Trophoblast cell (in vitro differentiated cells and primary cell): Measurements from ENCODE around the gene ME3.
"Not testable (repeated sequence)": the region's sequence is repeated elsewhere in the genome, so short reads cannot be mapped to it uniquely, and the experiment has no call there.

Source experiments
- DNase-seq, 2 donors: peaks; one replicate each; pipeline ENCODE4 v3.0.0-alpha.2; 2016
- H2AFZ ChIP-seq: 2 replicates; pipeline ENCODE4 v1.6.1; 2013; ENCODE audit warnings: low read length, moderate library complexity, mild to moderate bottlenecking; ENCODE audit not compliant: insufficient read depth, poor library complexity
- H2AK5ac ChIP-seq: 2 replicates; pipeline ENCODE4 v1.6.1; 2013; ENCODE audit warnings: mild to moderate bottlenecking, low read length
- H2BK120ac ChIP-seq: 2 replicates; pipeline ENCODE4 v1.6.1; 2013; ENCODE audit warnings: low read length, mild to moderate bottlenecking, moderate library complexity; ENCODE audit not compliant: insufficient read depth, poor library complexity
- H2BK12ac ChIP-seq: 2 replicates; pipeline ENCODE4 v1.6.1; 2013; ENCODE audit warnings: mild to moderate bottlenecking, low read length, moderate library complexity
- H2BK5ac ChIP-seq: 2 replicates; pipeline ENCODE4 v1.6.1; 2013; ENCODE audit warnings: low read length, low read depth, moderate library complexity, mild to moderate bottlenecking; ENCODE audit not compliant: poor library complexity
- H3K14ac ChIP-seq: 2 replicates; pipeline ENCODE4 v1.6.1; 2013; ENCODE audit warnings: mild to moderate bottlenecking, low read length
- H3K18ac ChIP-seq: 2 replicates; pipeline ENCODE4 v1.6.1; 2013; ENCODE audit warnings: mild to moderate bottlenecking, low read length
- H3K23ac ChIP-seq: 2 replicates; pipeline ENCODE4 v1.6.1; 2013; ENCODE audit warnings: low read length
- H3K27ac ChIP-seq: 2 replicates; pipeline ENCODE4 v1.5.1; 2013; ENCODE audit warnings: low read depth, mild to moderate bottlenecking, inconsistent platforms, low read length, moderate library complexity
- H3K27me3 ChIP-seq: 2 replicates; pipeline ENCODE4 v1.6.1; 2013; ENCODE audit warnings: inconsistent platforms, mild to moderate bottlenecking, low read length, moderate library complexity; ENCODE audit not compliant: insufficient read depth
- H3K36me3 ChIP-seq, 2 experiments: 1 replicate in 1 of 2; 2 replicates in 1 of 2; pipeline ENCODE4 v1.6.1; 2013; ENCODE audit warnings: low read length in 2 of 2, mild to moderate bottlenecking in 2 of 2, moderate library complexity in 1 of 2; ENCODE audit not compliant: insufficient read depth in 2 of 2, control insufficient read depth in 1 of 2
- H3K4ac ChIP-seq: 2 replicates; pipeline ENCODE4 v1.6.1; 2013; ENCODE audit warnings: low read depth, mild to moderate bottlenecking, low read length, moderate library complexity
- H3K4me1 ChIP-seq, 2 experiments: 1 replicate in 1 of 2; 2 replicates in 1 of 2; pipeline ENCODE4 v1.6.1; 2013; ENCODE audit warnings: low read length in 2 of 2, mild to moderate bottlenecking in 2 of 2, moderate library complexity in 1 of 2; ENCODE audit not compliant: insufficient read depth in 2 of 2, control insufficient read depth in 1 of 2
- H3K4me2 ChIP-seq: 2 replicates; pipeline ENCODE4 v1.6.1; 2013; ENCODE audit warnings: inconsistent platforms, mild to moderate bottlenecking, low read length, moderate library complexity
- H3K4me3 ChIP-seq: 2 replicates; pipeline ENCODE4 v1.5.1; 2013; ENCODE audit warnings: mild to moderate bottlenecking, low read depth, low read length, inconsistent platforms
- H3K79me1 ChIP-seq: one replicate; pipeline ENCODE4 v1.6.1; 2013; ENCODE audit warnings: low read length
- H3K79me2 ChIP-seq: 2 replicates; pipeline ENCODE4 v1.6.1; 2013; ENCODE audit warnings: low read length, mild to moderate bottlenecking; ENCODE audit not compliant: control insufficient read depth, insufficient read depth, poor library complexity
- H3K9ac ChIP-seq: 2 replicates; pipeline ENCODE4 v1.6.1; 2013; ENCODE audit warnings: mild to moderate bottlenecking, low read length
- H3K9me3 ChIP-seq: 2 replicates; pipeline ENCODE4 v1.6.1; 2013; ENCODE audit warnings: low read depth, mild to moderate bottlenecking, control low read depth, inconsistent platforms, low read length; ENCODE audit not compliant: insufficient read depth
- H4K12ac ChIP-seq: 2 replicates; pipeline ENCODE4 v1.6.1; 2013; ENCODE audit warnings: low read depth, mild to moderate bottlenecking, low read length, moderate library complexity
- H4K8ac ChIP-seq: 2 replicates; pipeline ENCODE4 v1.6.1; 2013; ENCODE audit warnings: low read depth, mild to moderate bottlenecking, low read length, moderate library complexity
- H4K91ac ChIP-seq: one replicate; pipeline ENCODE4 v1.6.1; 2013; ENCODE audit warnings: low read depth, mild to moderate bottlenecking, low read length, moderate library complexity
- WGBS: extraction: QIAGEN DNeasy Blood & Tissue Kit; methylation state at CpG from one replicate; pipeline ENCODE4 v1.1.7; 2013; ENCODE audit warnings: missing lambda C conversion rate; ENCODE audit not compliant: insufficient read length, insufficient coverage; ENCODE audit errors: extremely low coverage; 5-methylcytosine and 5-hydroxymethylcytosine counted together

Gene ME3

GRCh38 chr11:86418106-86418505 lies 254.3 kb downstream of the ME3 start:
- WGBS, result no CpG with 5 or more reads among the region's 3 CpGs
- no peaks in the 10 kb centered on the region for H3K36me3 ChIP-seq
- no peak overlapping the region for H2AK5ac ChIP-seq

GRCh38 chr11:86416951-86417350 lies 255.5 kb downstream of the ME3 start:
- not testable (repeated sequence) for H4K91ac ChIP-seq

More at GRCh38 chr11:86418106-86418505, 254.3 kb downstream of the ME3 start:
- Histone ChIP-seq H2AFZ (no peak overlapping the region), H2BK120ac (no peak overlapping the region), H3K4me3 (no peak overlapping the region), H3K4ac (no peak overlapping the region), H4K8ac (no peak overlapping the region), H3K4me1 (peaks cover 1 to 4% of the 10 kb centered on the region in 2 experiments), H3K9ac (no peak overlapping the region), H3K23ac (no peak overlapping the region), H3K14ac (no peak overlapping the region), H2BK5ac (no peak overlapping the region), H3K18ac (no peak overlapping the region), H4K91ac (no peak overlapping the region), H3K79me1 (peaks cover 2% of the 10 kb centered on the region), H3K4me2 (no peak overlapping the region), H3K27me3 (no peaks in the 10 kb centered on the region), H3K9me3 (no peaks in the 10 kb centered on the region), H4K12ac (no peak overlapping the region), H3K79me2 (no peaks in the 10 kb centered on the region), H2BK12ac (no peak overlapping the region), H3K27ac (no peak overlapping the region)
- DNase-seq, result no peak

GRCh38 chr11:86416494-86416893 lies 255.9 kb downstream of the ME3 start:
- no peak overlapping the region for H3K27ac ChIP-seq

More at GRCh38 chr11:86416951-86417350, 255.5 kb downstream of the ME3 start:
- not testable (repeated sequence) for H3K23ac ChIP-seq, H3K27ac ChIP-seq, H2BK120ac ChIP-seq, H3K4me3 ChIP-seq, H2BK5ac ChIP-seq, H2AK5ac ChIP-seq, H3K79me2 ChIP-seq, H3K27me3 ChIP-seq, H2BK12ac ChIP-seq, H3K36me3 ChIP-seq, H4K8ac ChIP-seq, H3K14ac ChIP-seq, H3K18ac ChIP-seq, H2AFZ ChIP-seq, H3K9ac ChIP-seq, H3K4me2 ChIP-seq, H3K9me3 ChIP-seq, H3K79me1 ChIP-seq, H3K4ac ChIP-seq, H3K4me1 ChIP-seq, H4K12ac ChIP-seq
- DNase-seq, result peak; percentile 62 to 65
- WGBS, result no CpG with 5 or more reads among the region's 9 CpGs

GRCh38 chr11:86415026-86415425 lies 257.4 kb downstream of the ME3 start:
- Histone ChIP-seq H3K4me1 (no peaks in the 10 kb centered on the region), H3K18ac (no peak overlapping the region), H3K4ac (no peak overlapping the region), H2AK5ac (no peak overlapping the region), H3K4me3 (no peak overlapping the region), H3K14ac (no peak overlapping the region), H3K36me3 (no peaks in the 10 kb centered on the region), H3K9ac (no peak overlapping the region), H3K79me1 (no peaks in the 10 kb centered on the region), H3K27ac (no peak overlapping the region), H2AFZ (no peak overlapping the region), H2BK5ac (no peak overlapping the region), H3K79me2 (no peaks in the 10 kb centered on the region), H3K4me2 (no peak overlapping the region), H4K12ac (no peak overlapping the region), H4K91ac (no peak overlapping the region), H3K27me3 (no peaks in the 10 kb centered on the region), H2BK120ac (no peak overlapping the region), H4K8ac (no peak overlapping the region), H3K23ac (no peak overlapping the region), H2BK12ac (no peak overlapping the region), H3K9me3 (no peaks in the 10 kb centered on the region)
- DNase-seq, result no peak
- 100% methylated on average over 1 of the region's 4 CpGs for WGBS

More at GRCh38 chr11:86416494-86416893, 255.9 kb downstream of the ME3 start:
- Histone ChIP-seq H3K4me1 (no peaks in the 10 kb centered on the region), H2AK5ac (no peak overlapping the region), H3K18ac (no peak overlapping the region), H3K79me2 (no peaks in the 10 kb centered on the region), H4K8ac (no peak overlapping the region), H2AFZ (no peak overlapping the region), H3K9me3 (no peaks in the 10 kb centered on the region), H3K4ac (no peak overlapping the region), H3K36me3 (no peaks in the 10 kb centered on the region), H2BK120ac (no peak overlapping the region), H3K23ac (no peak overlapping the region), H4K91ac (no peak overlapping the region), H3K79me1 (no peaks in the 10 kb centered on the region), H3K27me3 (no peaks in the 10 kb centered on the region), H3K4me3 (no peak overlapping the region), H3K14ac (no peak overlapping the region), H2BK12ac (no peak overlapping the region), H3K9ac (no peak overlapping the region), H3K4me2 (no peak overlapping the region), H4K12ac (no peak overlapping the region), H2BK5ac (no peak overlapping the region)
- peak in 1 of 2 donors; percentile 73 for DNase-seq
- no CpG with 5 or more reads among the region's 1 CpG for WGBS
